Measurements from ENCODE around the gene PEAK3. TPM values are rescaled to one million over a fixed set of nuclear protein-coding genes. Genes with fewer than 3 reads are reported as not detected.
A peak's percentile ranks its signal among the peaks of the same experiment; 100 is the strongest.

Gene PEAK3
- total and polyA plus RNA-seq, 9 of the 15 experiments (the other 6 are each of a cell fraction or from before 2014, with no cell fraction given): 0.07 to 0.40 TPM; not detected in 7

DNA sequence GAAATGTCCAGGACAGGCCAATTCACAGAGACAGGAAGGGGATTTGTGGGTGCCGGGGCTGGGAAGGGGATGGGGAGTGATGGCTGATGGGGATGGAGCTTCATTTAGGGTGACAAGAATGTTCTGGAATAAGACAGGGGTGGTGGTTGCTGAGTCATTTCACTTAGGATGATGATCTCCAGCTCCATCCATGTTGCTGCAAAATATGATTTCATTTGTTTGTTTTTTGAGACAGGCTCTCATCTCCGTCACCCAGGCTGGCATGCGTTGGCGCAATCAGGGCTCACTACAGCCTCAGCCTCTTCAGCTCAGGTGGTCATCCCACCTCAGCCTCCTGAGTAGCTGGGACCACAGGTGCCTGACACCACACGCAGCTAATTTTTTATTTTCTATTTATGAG lies 22.6 kb downstream of the PEAK3 start (continued):
- TF ChIP-seq ZFP36 (IDR thresholded peaks at IDR 0.05; ENCODE audit: low read depth, low read length, partially characterized antibody): no peak
- no peak for TF ChIP-seq IRF2 (CRISPR knock-in tag; IDR thresholded peaks at IDR 0.05)
- no peak for TF ChIP-seq ZNF551 (CRISPR knock-in tag; IDR thresholded peaks at IDR 0.05)
- no peak for TF ChIP-seq ATF6 (CRISPR knock-in tag; IDR thresholded peaks at IDR 0.05)
- no peak for TF ChIP-seq SOX6 (IDR thresholded peaks at IDR 0.05)
- TF ChIP-seq ZBTB33 (CRISPR knock-in tag; IDR thresholded peaks at IDR 0.05): no peak
- no peak for TF ChIP-seq DMBX1 (CRISPR knock-in tag; IDR thresholded peaks at IDR 0.05; ENCODE audit: borderline replicate concordance)
- TF ChIP-seq NFE2 (IDR thresholded peaks at IDR 0.05; ENCODE audit: low read depth): peak; percentile 68
- no peak for TF ChIP-seq KLF1 (tag; IDR thresholded peaks at IDR 0.05)
- TF ChIP-seq NCOA4 (IDR thresholded peaks at IDR 0.05; ENCODE audit: partially characterized antibody): no peak
- no peak for TF ChIP-seq POLR2A (conservative IDR thresholded peaks at IDR 0.05)
- TF ChIP-seq BACH1 (tag; IDR thresholded peaks at IDR 0.05): no peak
- no peak for TF ChIP-seq POU5F1 (IDR thresholded peaks at IDR 0.05; ENCODE audit: borderline replicate concordance, low read depth, low read length, partially characterized antibody)
- no peak for TF ChIP-seq ZNF212 (CRISPR knock-in tag; IDR thresholded peaks at IDR 0.05)
- TF ChIP-seq CBX1 (IDR thresholded peaks at IDR 0.05; ENCODE audit: low read depth): no peak
- peak; percentile 36; the same call in 1 of the 2 replicates for TF ChIP-seq MAFK (IDR thresholded peaks at IDR 0.05; ENCODE audit: low read length)
- TF ChIP-seq ZNF324 (CRISPR knock-in tag; IDR thresholded peaks at IDR 0.05): no peak
